ENCODE measurements around the gene RASA1.

Gene RASA1

DNA sequence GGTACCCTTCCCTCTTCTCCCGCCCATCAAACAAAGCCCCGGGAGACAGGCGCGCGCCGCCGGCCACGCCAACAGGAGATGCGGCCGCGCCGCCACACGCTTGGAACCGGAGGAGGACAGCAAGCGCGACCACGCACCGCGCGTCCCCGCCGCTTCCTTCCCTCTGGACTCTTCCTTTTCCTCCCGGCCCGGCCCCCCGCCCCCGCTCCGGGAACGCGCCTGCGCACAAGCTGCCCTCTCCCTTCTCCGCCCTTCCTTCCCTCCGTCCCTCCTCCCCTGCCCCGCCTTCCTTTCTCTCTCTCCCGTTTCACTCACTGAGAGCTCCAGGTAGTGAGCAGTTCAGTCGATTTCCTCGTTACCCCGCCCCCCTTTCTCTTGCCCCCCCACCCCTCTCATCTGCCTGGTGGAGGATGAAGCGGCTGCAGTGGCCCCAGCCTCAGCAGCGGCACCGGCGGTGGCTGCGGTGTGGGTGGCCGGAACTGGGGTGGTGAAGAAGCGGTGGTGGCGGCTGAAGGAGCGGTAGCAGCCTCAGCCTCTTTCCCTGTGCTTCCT is at the start of gene RASA1:
RASA1 (plus strand) TSS at position 310 of the 552 bp plus-strand sequence. CDS start 569 bp downstream, outside the sequence.
- peak within 1 kb of the TSS; percentile 92 for H3K4me3 ChIP-seq (ENCODE audit: low read depth, low read length)
- DNase-seq (ENCODE audit: low read depth) = peak; percentile 96
- TF ChIP-seq MYC (IDR thresholded peaks at IDR 0.05; ENCODE audit: low read depth, low read length) (0 out of 2 replicates have a peak, but pooled peaks have one; percentile 44), POLR2A (IDR thresholded peaks at IDR 0.05; ENCODE audit: extremely low read depth, insufficient read length) (peak; percentile 70), MAX (IDR thresholded peaks at IDR 0.05; ENCODE audit: low read depth, low read length) (0 out of 2 replicates have a peak, but pooled peaks have one; percentile 22)
- TF ChIP-seq, protein P1, sequence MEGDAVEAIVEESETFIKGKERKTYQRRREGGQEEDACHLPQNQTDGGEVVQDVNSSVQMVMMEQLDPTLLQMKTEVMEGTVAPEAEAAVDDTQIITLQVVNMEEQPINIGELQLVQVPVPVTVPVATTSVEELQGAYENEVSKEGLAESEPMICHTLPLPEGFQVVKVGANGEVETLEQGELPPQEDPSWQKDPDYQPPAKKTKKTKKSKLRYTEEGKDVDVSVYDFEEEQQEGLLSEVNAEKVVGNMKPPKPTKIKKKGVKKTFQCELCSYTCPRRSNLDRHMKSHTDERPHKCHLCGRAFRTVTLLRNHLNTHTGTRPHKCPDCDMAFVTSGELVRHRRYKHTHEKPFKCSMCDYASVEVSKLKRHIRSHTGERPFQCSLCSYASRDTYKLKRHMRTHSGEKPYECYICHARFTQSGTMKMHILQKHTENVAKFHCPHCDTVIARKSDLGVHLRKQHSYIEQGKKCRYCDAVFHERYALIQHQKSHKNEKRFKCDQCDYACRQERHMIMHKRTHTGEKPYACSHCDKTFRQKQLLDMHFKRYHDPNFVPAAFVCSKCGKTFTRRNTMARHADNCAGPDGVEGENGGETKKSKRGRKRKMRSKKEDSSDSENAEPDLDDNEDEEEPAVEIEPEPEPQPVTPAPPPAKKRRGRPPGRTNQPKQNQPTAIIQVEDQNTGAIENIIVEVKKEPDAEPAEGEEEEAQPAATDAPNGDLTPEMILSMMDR (IDR thresholded peaks at IDR 0.05; ENCODE audit: low read depth, low read length) = no peak

DNA sequence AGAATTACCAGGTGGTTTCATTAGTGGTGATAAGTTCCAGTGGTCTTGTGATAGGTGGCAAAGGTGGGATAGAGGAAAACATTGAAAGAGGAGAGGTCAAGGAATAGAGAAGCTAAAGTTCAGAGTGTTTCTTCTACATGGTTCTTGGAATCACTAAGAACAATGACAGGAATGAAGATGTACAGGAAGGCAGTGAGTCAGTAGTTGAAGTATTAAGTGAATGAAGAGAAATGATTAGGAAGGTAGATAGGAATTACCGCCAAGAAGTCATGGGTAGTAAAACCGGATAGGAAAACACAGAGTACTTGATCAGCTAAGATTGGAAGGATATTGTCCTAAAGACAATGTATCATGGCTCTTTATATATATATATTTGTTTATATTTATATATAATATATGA is 37.9 kb upstream of the RASA1 start:
- DNase-seq (ENCODE audit: low read depth) = no peak
- TF ChIP-seq MAX (IDR thresholded peaks at IDR 0.05; ENCODE audit: low read depth, low read length) = no peak
- TF ChIP-seq MYC (IDR thresholded peaks at IDR 0.05; ENCODE audit: low read depth, low read length) = no peak
- no peak for TF ChIP-seq POLR2A (IDR thresholded peaks at IDR 0.05; ENCODE audit: extremely low read depth, insufficient read length)
- TF ChIP-seq, protein P1 (IDR thresholded peaks at IDR 0.05; ENCODE audit: low read depth, low read length) = no peak
- no peak overlapping the region for H3K4me3 ChIP-seq (ENCODE audit: low read depth, low read length)

DNA sequence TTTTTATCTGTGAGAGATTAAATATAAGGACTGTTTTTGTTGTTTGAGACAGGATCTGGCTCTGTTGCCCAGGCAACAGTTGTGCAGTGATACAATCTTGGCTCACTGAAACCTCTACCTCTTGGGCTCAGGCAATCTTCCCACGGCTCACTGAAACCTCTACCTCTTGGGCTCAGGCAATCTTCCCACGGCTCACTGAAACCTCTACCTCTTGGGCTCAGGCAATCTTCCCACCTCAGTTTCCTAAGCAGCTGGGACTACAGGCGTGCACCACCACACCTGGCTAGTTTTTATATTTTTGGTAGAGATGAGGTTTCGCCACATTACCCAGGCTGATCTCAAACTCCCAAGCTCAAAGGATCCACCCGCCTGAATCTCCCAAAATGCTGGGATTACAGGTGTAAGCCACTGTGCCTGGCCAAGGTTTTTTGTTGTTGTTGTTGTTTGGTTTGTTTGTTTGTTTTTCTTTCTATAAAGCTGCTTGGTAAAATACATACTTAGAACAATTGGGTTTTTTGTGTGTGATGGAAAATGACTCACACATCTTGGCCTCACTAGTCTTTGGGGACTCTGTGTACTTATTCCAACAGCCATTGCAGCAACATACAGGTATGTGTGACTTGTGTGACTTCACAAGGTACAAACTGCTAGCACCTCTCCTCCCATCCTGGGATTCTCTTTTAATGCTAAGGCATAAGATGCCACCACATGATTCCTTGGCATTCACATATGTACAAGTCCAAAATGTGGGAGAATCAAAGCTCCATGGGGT is 36.5 kb upstream of the RASA1 start:
- no peak for DNase-seq (ENCODE audit: low read depth)
- no peak overlapping the region for H3K4me3 ChIP-seq (ENCODE audit: low read depth, low read length)
- TF ChIP-seq MAX (IDR thresholded peaks at IDR 0.05; ENCODE audit: low read depth, low read length) (no peak), MYC (IDR thresholded peaks at IDR 0.05; ENCODE audit: low read depth, low read length) (no peak), POLR2A (IDR thresholded peaks at IDR 0.05; ENCODE audit: extremely low read depth, insufficient read length) (no peak)
- TF ChIP-seq, protein P1 (IDR thresholded peaks at IDR 0.05; ENCODE audit: low read depth, low read length) = no peak

DNA sequence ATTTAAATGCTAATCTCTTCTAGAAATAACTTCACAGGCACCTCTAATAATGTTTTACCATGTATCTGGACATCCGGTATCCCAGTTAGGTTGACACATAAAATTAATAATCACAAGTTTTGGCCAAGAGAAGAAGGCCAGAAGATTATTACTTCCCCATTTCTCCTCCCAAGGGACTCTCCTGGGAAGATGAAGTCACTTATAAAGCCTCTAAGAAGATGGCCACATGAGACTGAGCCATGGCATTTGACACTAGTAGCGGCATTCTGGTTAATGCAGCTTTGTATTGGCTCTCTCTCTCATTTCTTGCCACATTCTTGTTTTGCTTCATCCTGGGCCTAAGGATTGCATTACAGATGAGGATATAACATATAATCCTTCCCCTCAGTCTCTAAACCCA is 34.5 kb upstream of the RASA1 start:
- TF ChIP-seq MYC (IDR thresholded peaks at IDR 0.05; ENCODE audit: low read depth, low read length) (no peak), MAX (IDR thresholded peaks at IDR 0.05; ENCODE audit: low read depth, low read length) (no peak)
- H3K4me3 ChIP-seq (ENCODE audit: low read depth, low read length) = no peak overlapping the region
- DNase-seq (ENCODE audit: low read depth) = peak; percentile 80

GRCh38 chr5:87241555-87241954 is 26.1 kb upstream of the RASA1 start:
- H3K4me3 ChIP-seq (ENCODE audit: low read depth, low read length) = no peak overlapping the region
- TF ChIP-seq MYC (IDR thresholded peaks at IDR 0.05; ENCODE audit: low read depth, low read length) (no peak), POLR2A (IDR thresholded peaks at IDR 0.05; ENCODE audit: extremely low read depth, insufficient read length) (no peak), MAX (IDR thresholded peaks at IDR 0.05; ENCODE audit: low read depth, low read length) (no peak)
- TF ChIP-seq, protein P1 (IDR thresholded peaks at IDR 0.05; ENCODE audit: low read depth, low read length) = no peak
- no peak for DNase-seq (ENCODE audit: low read depth)

DNA sequence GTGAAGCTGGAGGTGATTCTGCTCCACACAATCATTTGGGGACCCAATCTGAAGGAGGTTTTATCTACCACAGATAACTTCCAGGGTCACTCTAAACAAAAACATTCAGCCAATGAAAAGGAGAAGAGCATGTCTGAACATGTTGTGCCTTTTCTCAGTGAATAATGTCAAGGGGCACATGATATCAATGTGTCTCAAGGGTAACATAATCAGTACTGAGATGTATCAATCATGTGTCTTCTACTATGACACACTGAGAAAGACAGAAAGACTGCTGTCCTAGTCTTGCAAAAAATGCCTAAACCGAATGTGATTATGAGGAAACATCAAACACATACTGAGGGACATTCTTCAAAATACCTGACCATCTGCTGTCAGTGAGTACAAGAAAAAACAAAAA is 25.4 kb upstream of the RASA1 start:
- no peak overlapping the region for H3K4me3 ChIP-seq (ENCODE audit: low read depth, low read length)
- no peak for TF ChIP-seq MYC (IDR thresholded peaks at IDR 0.05; ENCODE audit: low read depth, low read length)
- TF ChIP-seq POLR2A (IDR thresholded peaks at IDR 0.05; ENCODE audit: extremely low read depth, insufficient read length) = no peak
- TF ChIP-seq, protein P1 (IDR thresholded peaks at IDR 0.05; ENCODE audit: low read depth, low read length) = no peak
- no peak for TF ChIP-seq MAX (IDR thresholded peaks at IDR 0.05; ENCODE audit: low read depth, low read length)
- DNase-seq (ENCODE audit: low read depth) = no peak
